NCI-H146 treated with DMSO at 0.1 percent for 48 hours (cell line): ENCODE data around the gene SLC29A3.
A peak's percentile ranks its signal among the peaks of the same experiment; 100 is the strongest.

ENCODE experiments used
- DNase-seq: peaks from one replicate; lab custom pipeline; 2025; ENCODE audit not compliant: unreplicated experiment; lab: John Stamatoyannopoulos, UW

The SLC29A3 gene

DNA sequence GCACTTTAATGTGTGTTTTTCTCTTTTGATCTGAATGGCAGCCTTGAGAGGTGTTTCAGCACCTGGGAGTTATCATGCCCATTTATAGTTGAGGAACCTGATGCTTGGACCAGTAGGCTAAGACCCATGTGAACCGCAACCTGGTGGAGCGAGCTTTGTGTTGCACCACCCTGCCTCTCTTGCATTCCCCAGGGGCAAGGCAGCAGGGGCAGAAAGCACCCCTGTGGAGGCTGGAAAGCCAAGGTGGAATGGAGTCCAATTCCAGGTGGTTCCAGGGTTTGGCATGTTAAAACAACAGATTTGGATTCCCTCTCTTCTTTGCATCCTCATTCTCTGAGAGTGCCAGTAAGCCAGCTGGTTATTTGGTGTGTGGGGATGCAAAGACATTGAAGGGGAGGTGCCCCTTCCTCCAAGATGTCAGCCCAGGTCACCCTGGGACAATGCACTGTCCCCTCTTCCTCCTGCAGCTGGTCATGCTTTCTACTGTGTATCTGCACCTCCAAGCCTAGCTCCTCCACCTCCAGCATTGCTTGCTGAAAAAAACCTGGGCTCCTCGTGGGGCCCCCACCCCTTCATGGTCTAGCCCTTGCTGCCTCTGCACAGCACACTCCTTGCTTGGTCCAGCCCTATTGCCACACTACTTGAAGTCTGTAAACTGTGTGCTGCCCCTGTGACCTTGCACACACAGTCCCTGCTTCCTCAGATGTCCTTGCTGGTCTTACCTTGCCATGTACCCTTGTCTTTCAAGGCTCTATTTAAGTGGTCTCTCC, 72.0 kb downstream of the SLC29A3 start:
- DNase-seq, result no peak

DNA sequence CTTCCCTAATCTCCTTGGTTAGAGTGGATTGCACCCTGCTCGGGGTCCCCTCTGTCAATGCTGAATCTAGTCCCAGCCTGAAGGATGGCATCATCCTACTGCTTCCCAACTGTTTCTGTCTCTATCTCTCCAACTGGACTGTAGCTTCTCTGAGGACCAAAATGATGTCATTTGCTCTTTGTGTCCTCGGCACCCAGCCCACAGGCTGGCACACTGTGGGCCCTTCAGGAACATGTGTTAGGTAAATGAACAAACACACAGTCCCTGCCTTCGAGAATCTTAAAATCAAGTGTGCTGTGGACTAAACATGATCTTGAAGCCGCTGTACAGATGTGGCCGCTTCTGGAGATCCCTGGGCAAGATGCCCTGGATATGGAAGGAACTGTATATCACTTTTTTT, 72.6 kb downstream of the SLC29A3 start:
- DNase-seq, result no peak

DNA sequence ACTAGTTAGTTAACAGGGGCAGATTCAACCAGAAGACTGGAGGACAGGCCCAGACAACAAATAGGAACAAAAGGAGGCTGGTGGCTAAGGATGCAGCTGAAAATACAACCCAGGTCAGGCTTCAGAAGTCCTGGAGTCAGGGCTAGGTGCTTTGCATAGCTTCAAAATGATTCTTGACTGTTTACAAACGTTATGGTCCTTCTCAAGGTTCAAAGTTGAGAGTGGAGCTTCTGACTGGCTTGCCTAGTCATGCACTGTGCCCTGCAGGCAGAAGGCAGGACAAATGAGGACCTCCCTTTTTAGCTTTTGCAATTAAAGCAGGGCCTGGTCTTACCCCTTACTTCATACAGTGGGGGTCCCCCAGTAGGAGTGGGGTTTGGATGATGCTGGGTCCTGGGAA, 73.2 kb downstream of the SLC29A3 start:
- DNase-seq, result no peak

DNA sequence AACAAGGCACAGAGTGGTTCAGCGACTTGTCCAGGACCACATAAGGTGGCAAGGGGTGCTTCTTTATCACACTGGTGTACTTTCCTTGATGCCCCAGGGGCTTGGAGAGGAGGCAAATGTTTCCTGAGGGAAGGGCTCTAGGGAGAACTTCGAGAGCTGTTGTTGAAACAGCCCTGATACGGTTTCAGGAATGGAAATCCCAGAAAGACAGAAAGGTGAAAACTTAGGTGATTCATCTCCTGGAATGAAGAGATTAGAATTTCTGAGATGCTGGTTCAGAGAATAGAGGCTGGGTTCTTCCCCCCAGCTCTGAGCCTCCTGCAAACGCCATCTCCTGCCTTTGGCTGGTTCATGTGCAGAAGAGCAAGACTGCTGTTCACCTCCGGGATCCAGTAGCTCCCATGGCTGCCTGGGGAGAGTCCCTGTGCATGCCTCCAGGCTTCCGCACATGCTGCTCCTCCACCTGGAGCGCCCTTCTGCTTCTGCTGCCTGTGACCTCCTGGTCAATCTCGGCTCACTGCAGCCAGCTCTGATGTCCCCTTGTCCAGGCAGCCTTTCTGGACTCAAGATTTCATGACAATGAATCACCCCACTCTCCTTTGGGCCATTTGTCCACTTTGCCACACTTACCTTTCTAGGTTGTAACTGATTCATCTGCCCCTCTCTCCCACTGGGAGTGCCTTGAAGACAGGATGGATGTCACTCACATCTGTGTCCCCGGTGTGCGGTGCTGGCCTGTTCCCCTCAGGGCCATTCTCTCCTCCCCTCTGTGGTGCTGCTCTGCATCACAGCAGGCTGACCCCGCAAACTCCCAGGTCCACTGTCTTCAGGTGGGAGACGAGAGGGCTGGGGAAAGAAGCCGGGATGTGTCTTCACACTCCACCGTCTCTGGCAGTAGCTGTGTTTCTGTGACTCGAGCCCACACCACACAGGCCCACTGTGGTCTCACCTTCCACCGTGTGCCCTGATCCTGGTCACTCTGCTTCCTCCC, 74.0 kb downstream of the SLC29A3 start:
- no peak for DNase-seq

DNA sequence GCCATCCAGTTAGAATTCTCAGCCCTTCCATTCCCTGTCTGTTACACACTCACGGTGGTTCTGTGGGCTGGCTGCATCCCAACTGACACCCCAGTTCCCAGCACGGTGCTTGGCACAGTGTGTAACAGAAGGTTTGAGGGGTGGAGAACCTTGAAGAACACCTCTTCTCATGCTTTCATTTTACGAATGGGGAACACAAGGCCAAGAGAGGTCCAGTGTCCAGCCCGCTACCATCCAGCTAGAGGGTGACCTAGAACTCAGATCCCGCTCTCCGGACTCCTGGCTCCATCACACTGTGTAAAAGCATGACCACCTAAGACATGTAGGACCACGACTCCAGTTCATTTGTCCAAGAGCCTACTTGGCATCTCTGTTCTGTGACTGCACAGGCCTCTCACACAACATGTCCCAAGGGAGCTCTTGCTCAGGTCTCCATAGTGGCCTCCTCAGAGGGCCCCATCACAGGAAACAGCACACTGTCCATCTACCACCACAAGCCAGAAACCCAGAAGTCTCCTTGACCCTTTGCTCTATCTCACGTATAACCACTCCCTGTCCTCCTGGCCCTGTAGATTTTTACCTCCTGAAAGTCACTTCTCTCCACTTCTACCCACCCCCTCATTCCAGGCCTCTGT, 74.9 kb downstream of the SLC29A3 start:
- DNase-seq, result no peak

DNA sequence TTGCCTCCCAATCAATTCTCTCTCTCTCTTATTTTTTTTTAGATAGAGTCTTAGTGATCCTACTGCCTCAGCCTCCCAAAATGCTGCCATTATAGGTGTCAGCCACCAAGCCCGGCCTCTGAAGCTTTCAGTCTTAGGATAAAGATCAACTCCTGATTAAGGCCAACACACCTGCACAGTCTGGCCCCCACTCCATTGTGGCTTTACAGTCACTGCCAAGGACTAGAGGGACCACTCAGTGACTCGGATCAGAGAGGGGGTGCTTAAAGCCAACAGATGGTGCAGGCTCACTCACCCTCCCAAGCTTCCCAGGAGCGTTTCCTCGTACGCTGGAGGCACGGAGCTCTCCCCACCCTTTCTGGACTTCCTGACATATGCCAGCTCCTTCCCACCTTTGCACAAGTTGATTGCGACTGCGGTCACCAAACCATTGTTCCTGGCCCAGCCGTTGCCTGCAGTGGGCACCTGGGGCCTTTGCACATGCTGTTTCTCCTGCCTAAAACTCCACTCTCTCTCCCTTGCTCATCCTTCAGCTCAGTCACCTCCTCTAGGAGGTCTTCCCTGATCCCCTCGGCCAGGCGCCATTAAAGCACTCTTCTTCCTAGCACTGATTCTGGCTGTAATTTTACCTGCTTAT, 76.0 kb downstream of the SLC29A3 start:
- DNase-seq, result no peak

DNA sequence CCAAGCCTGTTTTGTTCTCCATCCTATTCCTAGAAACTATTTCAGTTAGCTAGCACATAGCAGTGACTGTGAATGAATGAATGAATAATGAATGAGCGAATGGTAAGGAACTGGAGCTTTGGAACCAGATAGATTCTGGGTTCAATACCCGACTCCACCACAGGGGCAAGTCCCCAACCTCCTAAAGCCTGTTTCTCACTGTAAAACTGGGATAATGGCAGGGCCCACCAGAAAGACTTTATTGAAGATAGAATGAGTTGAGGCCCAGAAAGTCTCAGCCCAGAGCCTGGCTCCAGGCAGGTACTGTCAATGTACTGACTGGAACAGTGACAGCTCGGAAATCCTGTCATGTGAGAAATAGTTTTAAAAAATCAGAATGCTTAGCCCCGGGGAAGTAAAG, 76.6 kb downstream of the SLC29A3 start:
- DNase-seq, result no peak

DNA sequence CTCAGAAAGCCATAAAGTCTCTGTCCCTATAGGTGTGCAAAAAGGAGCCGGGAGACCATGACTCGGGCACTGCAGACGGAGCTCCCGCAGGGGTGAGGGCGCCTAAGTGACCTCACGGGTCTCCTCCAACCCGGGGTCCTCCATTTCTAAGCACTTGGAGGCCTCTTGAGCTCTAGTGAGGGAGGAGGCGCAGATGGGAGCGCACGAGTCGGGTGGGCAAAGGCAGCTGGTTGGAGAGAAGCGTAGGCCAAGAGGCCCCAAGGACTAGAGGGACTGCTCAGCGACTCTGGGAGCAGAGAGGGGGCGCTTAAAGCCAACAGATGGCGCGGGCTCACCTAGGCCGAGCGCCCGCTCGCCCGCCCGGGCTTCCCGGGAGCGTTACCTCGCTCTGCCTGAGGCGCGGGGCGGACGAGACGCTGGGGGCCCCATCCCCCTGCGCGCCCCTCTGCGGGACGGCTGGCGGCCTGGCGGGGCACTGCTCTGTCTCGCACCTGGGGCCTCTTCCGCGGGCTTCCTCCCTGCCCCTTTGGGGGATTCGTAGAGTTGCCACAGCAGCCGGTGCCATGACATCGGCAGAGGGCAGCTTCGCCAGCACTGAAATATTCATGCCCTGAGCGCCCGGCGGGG, 77.1 kb downstream of the SLC29A3 start:
- DNase-seq, result peak; percentile 68

DNA sequence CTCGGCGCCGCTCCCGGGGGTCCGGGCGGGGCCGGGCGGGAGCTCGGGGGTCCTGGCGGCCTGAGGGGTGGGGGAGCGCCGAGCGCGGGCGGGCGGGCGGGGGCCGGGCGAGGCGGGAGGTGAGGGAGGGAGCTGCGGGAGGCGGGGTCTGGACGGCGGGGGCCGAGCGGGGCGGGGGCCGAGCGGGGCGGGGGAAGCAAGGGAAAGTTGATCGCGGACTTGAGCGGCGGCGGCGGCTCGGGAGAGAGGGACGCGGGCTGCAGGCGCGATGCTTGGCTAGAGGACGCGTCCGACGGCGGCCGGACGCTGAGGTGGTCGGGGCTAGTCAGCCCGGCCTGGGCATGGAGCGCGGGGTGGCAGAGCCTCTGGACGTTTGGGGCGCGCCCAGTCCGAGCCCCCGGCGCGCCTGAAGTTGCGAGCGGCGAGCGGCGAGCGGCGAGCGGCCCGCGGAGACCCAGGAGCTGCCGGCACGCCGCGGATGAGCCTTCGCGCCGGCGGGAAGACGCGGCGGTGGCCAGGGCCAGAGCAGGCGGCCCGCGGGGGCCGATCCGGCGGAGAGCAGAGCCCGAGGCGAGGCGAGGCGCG, 77.7 kb downstream of the SLC29A3 start, which contains the start of gene CDH23:
CDH23 (plus strand) TSS at position 210 of the 585 bp plus-strand sequence. CDS start 42,912 bp downstream, outside the sequence.
- DNase-seq, result peak; percentile 26

DNA sequence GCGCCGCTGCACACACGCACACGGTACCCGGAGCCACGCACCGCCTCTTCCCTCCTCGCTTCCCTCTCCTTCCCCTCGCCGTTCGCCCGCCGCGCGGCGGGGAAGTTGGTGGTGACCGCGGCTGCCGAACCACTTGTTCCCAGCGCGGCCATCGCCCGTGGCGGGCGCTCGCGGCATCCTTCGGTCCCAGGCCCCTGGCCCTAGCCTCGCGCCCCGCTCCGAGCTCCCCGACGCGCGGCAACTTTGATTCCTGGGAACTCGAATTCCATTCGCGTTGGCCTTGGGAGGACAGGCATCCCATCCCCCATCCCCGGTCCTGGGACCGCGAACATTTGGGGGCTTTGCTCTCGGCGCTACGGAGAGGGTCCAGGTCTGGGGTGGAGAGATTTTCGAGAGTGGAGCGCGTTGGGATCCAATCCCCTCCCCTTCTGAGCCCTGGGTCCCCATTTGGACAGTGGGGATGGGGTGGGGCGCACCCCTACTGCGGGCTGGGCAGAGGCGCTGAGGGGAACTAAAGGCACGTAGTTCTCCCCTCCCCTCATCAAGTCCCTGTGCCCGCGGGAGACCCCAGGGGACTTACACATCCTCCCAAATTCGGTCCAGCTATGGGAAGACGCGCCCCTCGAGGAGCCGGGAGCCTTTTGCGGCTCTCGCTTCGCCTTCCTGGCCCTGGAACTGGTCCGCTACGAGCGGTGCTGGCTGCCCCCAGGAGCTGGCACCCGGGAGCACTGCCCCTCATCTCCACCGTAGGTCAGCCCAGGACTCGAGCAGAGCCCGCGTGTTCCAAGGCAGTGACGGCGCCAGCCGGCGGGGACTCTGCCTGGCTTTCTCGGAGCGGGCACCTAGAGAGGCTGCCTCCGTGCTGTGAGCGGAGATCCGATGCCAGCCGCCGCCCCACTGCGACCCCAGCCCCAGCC, 78.5 kb downstream of the SLC29A3 start:
- DNase-seq, result no peak

DNA sequence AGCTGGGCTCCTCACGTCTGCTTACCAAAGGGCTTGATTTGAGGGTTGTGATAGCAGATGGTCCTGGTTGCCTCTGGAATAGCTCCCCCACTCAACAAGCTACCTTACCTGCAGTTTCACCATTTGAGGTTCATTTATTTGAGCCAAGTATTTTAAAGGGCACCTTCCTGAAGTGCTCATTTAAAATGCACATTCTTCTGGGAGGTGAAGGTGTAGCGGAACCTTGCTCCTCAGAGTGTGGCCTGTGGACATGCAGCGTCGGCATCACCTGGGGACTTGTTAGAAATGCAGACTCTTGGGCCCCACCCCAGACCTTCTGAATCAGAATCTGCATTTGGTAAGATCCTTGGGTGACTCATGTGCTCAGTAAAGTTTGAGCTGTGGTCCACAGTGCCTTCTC, 79.9 kb downstream of the SLC29A3 start:
- no peak for DNase-seq

DNA sequence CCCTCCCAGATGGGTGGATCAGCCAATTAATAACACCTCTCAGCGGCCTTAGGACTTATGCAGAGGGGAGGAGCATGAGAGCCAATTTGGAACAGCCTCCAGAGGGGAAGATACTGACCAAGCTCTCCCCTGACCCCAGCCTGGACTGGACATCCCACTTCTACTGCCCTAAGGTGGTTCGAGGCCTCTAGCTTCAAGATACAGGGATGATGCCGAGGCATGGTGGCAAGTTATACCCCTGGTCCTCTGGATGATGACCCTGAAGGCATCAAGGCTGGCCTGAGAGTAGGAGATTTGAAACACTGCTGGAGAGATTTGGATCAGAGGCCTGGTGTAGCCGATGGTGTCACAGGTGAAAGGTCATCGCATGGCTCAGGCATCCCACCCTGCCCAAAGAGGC, 80.9 kb downstream of the SLC29A3 start:
- no peak for DNase-seq

DNA sequence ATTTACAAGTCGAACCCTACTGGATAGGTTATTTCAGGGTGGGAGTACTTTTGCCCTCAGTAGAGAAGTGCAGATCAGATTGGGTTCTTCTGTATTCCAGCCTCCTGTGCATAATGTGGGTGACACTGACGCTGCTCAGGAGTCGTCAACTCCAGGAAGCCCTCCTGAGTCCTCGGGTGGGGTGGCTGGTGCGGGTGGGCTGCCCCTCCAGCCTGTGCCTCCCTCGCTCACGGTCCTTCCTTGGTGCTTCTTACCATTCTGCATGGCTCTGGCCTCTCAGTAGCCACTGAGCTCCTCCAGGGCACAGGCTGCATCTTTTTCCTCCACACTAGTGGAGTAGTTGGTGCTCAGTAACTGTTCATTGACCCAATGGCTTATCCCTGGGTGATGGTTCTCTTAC, 82.0 kb downstream of the SLC29A3 start:
- no peak for DNase-seq

DNA sequence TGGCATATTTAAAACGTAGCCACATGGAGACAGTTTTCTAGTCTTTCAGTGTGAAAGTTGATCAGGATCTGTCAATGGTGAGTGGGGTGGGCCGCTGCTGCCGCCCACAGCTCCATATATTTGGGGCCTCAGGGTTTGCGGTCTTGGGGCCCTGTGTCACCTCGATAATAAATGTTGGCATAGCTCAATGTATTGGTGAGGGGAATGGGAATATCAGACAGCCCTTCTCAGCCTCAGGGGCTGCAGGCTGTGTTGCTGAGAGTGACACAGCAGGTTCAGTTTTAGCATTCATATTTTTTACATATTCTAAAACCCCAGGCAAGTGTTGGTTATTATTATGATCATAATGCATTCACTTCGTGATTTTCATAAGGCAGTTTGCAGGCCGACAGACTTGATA, 82.9 kb downstream of the SLC29A3 start:
- DNase-seq, result no peak

DNA sequence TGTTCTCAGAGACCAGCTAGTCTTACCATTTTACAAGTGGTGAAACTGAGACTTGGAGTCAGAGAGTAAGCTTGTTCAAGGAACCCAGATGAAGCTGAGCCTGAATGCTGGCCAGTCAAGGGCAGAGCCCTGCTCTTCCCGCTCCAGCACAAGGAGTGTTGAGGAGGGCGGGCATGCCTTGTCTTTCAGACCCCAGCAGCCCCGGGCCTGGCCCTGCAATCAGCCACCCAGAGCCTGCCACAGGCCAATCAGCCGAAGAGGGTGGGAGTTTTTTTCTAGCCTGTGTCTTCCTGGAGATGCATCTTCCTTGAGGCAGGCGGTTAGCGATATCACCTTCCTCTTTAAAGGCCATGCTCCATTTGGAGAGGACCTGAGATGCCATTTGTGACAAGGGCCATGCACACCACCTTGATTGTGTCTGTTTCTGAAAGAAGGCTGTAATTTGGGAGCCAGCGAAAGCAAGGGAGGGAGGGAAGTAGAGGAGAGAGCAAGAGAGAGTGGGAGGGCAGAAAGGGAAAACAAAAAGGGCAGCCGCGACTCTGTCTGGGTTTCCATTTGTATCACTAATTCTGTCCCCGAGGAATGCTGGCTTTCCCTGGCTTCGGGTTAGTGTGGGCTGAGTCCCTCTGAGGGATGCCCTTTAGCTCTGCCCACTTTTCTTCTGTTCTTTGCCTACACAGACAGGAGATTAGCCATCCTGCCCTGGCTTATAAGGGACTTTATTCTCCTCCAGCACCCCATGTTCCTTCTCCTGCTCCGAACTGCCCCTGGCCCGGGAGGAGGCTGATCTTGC, 85.6 kb downstream of the SLC29A3 start:
- no peak for DNase-seq

DNA sequence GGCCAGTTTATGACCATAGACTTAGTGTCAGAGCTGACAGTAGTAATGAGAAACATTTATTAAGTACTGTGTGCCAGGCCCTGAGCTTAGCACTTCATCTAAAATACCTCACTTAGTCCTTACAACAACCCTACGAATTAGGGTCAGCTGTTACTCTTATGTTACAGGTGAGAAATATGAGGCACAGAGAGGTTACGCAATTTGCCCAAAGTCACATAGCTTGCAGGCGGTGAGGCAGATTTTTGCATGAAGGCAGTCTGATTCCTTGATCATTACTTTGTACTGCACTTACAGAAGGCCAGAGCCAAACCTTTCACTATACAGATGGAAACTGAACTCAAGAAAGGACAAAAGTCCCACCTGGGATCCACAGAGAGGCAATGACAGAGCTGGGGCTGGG, 87.8 kb downstream of the SLC29A3 start:
- no peak for DNase-seq

DNA sequence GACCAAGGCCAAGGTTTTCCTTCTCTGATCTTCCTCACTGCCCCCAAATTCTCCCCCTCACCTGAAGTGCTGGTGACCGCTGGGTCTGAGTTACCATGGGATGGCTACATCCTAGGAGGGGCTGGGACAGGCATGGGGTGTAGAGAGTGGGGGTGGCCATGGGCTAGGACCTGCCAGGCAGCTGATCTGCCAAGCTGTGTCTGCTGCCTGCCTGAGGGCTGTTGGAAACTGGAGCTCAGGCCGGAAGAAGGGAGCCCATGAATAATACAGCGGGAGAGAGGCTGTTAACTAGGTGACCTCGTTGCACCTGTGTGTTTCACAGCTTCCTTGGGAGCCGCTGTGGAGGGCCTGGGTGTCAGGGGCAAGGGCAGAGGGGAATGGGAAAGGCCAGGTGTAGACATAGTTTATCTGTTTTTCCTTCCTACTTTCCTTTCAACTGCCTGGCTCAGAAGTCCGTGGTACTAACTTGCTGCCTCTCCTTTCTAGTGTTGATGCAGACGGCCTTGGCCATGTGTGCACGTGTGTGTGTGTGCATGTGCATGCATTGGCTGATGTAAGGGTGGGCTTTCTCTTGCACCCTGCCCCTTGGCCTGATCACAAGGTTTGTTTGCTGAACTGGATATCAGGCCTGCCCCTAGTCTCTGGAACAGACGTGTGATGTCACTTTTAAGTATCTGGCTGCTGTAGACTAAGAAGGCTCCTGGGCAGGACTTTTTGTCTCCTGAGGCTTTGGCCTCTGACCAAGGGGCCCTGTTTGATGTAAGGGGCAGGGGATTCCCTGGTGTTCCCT, 89.6 kb downstream of the SLC29A3 start:
- no peak for DNase-seq
